Calu3 (cell line): Measurements from ENCODE around the gene SCCPDH. TPM values are rescaled to one million over a fixed set of nuclear protein-coding genes. Genes with fewer than 3 reads are reported as not detected.

Experiments
- BruUV-seq: library from RNA; stranded (reverse); fragments of 400-500 nt; replicated peaks from 2 replicates; lab custom pipeline; 2021; lab: Mats Ljungman, UMichigan
- CTCF ChIA-PET: fragments of 300-600 bp; sonication (Branson Sonifier 250); formaldehyde crosslinking; loops from one replicate; lab custom pipeline; 2022; ENCODE audit warnings: antibody characterized with exemption; lab: Charles Lee
- DNase-seq: peaks from one replicate; pipeline ENCODE4 v3.0.0; 2022
- H3K27ac Mint-ChIP-seq: one replicate; pipeline ENCODE4 v1.8.0; 2022; ENCODE audit warnings: mixed read lengths; ENCODE audit not compliant: unreplicated experiment
- H3K27me3 Mint-ChIP-seq: one replicate; pipeline ENCODE4 v1.8.0; 2022; ENCODE audit warnings: mixed read lengths; ENCODE audit not compliant: unreplicated experiment
- H3K36me3 Mint-ChIP-seq: one replicate; pipeline ENCODE4 v1.8.0; 2022; ENCODE audit warnings: mild to moderate bottlenecking, moderate library complexity, mixed read lengths; ENCODE audit not compliant: insufficient read depth, unreplicated experiment
- H3K4me1 Mint-ChIP-seq: one replicate; pipeline ENCODE4 v1.8.0; 2022; ENCODE audit warnings: mild to moderate bottlenecking, low read depth, mixed read lengths; ENCODE audit not compliant: unreplicated experiment
- H3K4me3 Mint-ChIP-seq: one replicate; pipeline ENCODE4 v1.8.0; 2022; ENCODE audit warnings: mild to moderate bottlenecking, low read depth, moderate library complexity, mixed read lengths; ENCODE audit not compliant: unreplicated experiment
- H3K9me3 Mint-ChIP-seq: one replicate; pipeline ENCODE4 v1.8.0; 2022; ENCODE audit warnings: low read depth, mixed read lengths; ENCODE audit not compliant: unreplicated experiment
- intact Hi-C: fragments of 100-400 bp; cut with micrococcal nuclease; formaldehyde crosslinking; loops from one replicate; pipeline ENCODE4 v1.10.0; 2022; ENCODE audit not compliant: unreplicated experiment
- total RNA-seq: library from RNA; stranded (reverse); gene quantifications from 2 replicates; pipeline ENCODE4 v1.2.3, GENCODE V29; 2022
- TF ChIP-seq, protein P1 (sequence below): fragments of 200-600 bp; IDR thresholded peaks from one replicate; pipeline ENCODE4 v1.8.0; 2022; ENCODE audit warnings: antibody characterized with exemption; ENCODE audit not compliant: unreplicated experiment

The SCCPDH gene
- total RNA-seq, 1 experiment from 2014 or later, result 40.0 TPM

DNA sequence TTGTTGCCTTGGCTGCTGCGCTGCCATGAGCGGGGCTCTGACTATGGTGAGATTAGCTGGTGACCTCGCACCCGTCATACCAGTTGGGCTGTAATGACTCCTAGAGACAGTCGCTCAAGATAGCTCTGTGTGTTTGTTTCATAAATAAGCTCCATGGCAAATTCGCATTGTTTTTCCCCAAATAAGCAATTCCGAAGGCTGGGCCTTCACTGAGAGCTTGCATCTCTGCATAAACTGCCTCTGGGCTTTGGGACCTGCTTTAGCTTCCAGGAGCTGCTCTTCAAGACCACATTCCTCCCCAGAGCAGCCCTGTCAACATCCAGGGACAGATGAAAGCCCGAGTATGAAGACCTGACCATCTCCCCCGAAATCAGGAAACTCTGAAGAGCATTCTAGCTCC is 40.7 kb upstream of the SCCPDH start:
- no peak for DNase-seq
- CTCF ChIA-PET, result interaction anchor here (0.5 kb wide), 1 partner anchor 57 kb away, joined by 3 read pairs; no protein-coding TSS in a partner anchor
- intact Hi-C loops, result no loop called here
- Mint-ChIP-seq H3K4me3 (no peak overlapping the region), H3K27ac (no peak overlapping the region), H3K36me3 (no peaks in the 10 kb centered on the region), H3K27me3 (peaks cover 9% of the 10 kb centered on the region), H3K9me3 (peaks cover 2% of the 10 kb centered on the region), H3K4me1 (no peaks in the 10 kb centered on the region)
- TF ChIP-seq, protein P1, sequence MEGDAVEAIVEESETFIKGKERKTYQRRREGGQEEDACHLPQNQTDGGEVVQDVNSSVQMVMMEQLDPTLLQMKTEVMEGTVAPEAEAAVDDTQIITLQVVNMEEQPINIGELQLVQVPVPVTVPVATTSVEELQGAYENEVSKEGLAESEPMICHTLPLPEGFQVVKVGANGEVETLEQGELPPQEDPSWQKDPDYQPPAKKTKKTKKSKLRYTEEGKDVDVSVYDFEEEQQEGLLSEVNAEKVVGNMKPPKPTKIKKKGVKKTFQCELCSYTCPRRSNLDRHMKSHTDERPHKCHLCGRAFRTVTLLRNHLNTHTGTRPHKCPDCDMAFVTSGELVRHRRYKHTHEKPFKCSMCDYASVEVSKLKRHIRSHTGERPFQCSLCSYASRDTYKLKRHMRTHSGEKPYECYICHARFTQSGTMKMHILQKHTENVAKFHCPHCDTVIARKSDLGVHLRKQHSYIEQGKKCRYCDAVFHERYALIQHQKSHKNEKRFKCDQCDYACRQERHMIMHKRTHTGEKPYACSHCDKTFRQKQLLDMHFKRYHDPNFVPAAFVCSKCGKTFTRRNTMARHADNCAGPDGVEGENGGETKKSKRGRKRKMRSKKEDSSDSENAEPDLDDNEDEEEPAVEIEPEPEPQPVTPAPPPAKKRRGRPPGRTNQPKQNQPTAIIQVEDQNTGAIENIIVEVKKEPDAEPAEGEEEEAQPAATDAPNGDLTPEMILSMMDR, result no peak
- no TSS peak for BruUV-seq

DNA sequence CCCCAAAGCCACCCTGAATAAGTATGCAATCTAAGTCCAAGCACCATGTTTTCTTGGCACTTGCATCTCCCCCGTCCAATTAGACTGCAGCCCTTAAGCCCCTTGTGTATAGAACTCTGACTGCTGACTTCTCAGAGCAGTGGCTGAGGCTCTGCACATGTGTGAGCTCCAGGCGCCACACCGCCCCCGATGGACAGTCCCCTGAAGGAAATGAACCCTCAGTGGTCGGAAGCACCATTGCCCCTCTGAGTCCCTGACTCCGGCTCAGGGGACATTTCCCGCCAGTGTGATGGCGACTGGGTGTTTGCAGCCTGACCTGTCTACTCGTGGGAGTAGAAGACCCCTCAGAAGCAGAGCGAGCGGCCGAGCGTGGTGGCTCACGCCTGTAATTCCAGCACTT is 37.2 kb upstream of the SCCPDH start:
- Mint-ChIP-seq H3K36me3 (no peaks in the 10 kb centered on the region), H3K9me3 (peaks cover 2% of the 10 kb centered on the region), H3K4me3 (no peak overlapping the region), H3K4me1 (peaks cover 10% of the 10 kb centered on the region), H3K27me3 (no peaks in the 10 kb centered on the region), H3K27ac (no peak overlapping the region)
- CTCF ChIA-PET, result no interaction called here
- BruUV-seq, result no TSS peak
- intact Hi-C loops, result no loop called here
- no peak for DNase-seq
- TF ChIP-seq, protein P1, result no peak

DNA sequence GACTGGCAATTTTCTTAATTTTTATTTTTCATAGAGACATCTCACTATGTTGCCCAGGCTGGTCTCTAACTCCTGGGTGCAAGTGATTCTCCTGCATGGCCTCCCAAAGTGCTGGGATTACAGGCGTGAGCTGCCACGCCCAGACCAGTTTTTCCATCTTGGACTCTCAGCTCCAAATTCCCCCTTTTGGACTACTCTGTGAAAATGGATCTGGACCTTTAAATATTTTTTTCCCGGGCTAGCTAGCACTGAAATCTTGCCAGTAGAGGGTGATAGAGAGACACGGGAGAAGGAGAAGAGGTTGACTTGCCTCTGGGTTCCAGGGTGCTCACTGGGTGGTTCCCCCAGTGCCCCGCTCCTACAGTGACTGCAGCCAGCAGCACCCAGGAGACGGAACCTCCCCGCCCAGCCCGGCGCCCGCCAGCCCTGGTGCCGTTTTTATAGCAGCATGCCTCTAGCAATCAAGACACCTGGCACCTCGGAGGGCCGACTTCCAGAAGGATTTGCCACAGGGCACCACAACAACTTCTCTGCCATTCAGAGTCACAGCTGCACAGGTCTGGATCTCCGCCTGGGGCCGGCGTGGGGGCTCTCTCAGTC is 34.7 kb upstream of the SCCPDH start:
- CTCF ChIA-PET, result interaction anchor here (0.6 to 1.5 kb wide), 5 partner anchors 10 to 1537 kb away, joined by 3 to 4 read pairs (median 4); no protein-coding TSS in a partner anchor
- H3K27ac Mint-ChIP-seq, result no peak overlapping the region
- no peaks in the 10 kb centered on the region for H3K36me3 Mint-ChIP-seq
- peaks cover 10% of the 10 kb centered on the region for H3K4me1 Mint-ChIP-seq
- no peaks in the 10 kb centered on the region for H3K27me3 Mint-ChIP-seq
- TF ChIP-seq, protein P1, result peak; percentile 83
- intact Hi-C loops, result loop anchor here (1.0 to 10.0 kb wide), 2 partner anchors 65 to 125 kb away; partner anchors contain the start of genes CNST and TFB2M
- peaks cover 2% of the 10 kb centered on the region for H3K9me3 Mint-ChIP-seq
- peak overlapping the region; percentile 65 for H3K4me3 Mint-ChIP-seq
- peak; percentile 69 for DNase-seq
- BruUV-seq, result no TSS peak

DNA sequence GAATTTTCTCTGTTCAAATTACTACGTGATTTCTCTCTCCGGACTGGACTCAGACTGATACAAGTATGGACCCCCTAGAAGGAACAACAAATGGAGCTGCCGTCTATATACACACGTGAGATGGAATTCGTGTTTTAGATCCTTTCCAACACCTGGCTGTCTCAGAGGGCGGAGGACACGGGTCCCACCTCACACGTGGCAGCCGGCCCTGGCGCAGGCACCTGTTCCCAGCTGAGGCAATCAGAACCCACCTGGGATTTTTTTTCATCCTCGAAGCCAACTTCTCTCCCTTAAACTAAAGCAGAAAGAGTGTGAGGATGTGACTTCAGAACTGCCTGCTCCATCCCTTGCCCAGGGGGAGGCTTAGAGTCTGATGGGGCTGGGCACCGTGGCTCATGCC is 34.1 kb upstream of the SCCPDH start:
- CTCF ChIA-PET, result interaction anchor here (1.3 kb wide), 1 partner anchor 17 kb away, joined by 4 read pairs; no protein-coding TSS in a partner anchor
- H3K36me3 Mint-ChIP-seq, result no peaks in the 10 kb centered on the region
- H3K4me3 Mint-ChIP-seq, result peak overlapping the region; percentile 65
- BruUV-seq, result no TSS peak
- no peak for DNase-seq
- intact Hi-C loops, result loop anchor here (10.0 kb wide), 1 partner anchor 125 kb away; the partner anchor contains the start of genes CNST and TFB2M
- no peak overlapping the region for H3K27ac Mint-ChIP-seq
- no peaks in the 10 kb centered on the region for H3K9me3 Mint-ChIP-seq
- peaks cover 10% of the 10 kb centered on the region for H3K4me1 Mint-ChIP-seq
- H3K27me3 Mint-ChIP-seq, result no peaks in the 10 kb centered on the region
- TF ChIP-seq, protein P1, result no peak
